Measurements from ENCODE around the gene SREK1IP1. TPM values are rescaled to one million over a fixed set of nuclear protein-coding genes. Genes with fewer than 3 reads are reported as not detected.
A peak's percentile ranks its signal among the peaks of the same experiment; 100 is the strongest.

Gene SREK1IP1
- total and polyA plus RNA-seq, 2 of the 13 experiments (the other 11 are each of a cell fraction or from before 2014, with no cell fraction given) = 3.1 to 16.5 TPM

- TF ChIP-seq DRAP1 (CRISPR knock-in tag; IDR thresholded peaks at IDR 0.05) (peak; percentile 59), CBX1 (IDR thresholded peaks at IDR 0.05; ENCODE audit: low read depth) (peak; percentile 55), NAIF1 (CRISPR knock-in tag; IDR thresholded peaks at IDR 0.05; ENCODE audit: borderline replicate concordance) (peak; percentile 87), SOX5 (CRISPR knock-in tag; IDR thresholded peaks at IDR 0.05; ENCODE audit: borderline replicate concordance) (0 out of 2 replicates have a peak, but pooled peaks have one; percentile 23), RFX3 (CRISPR knock-in tag; IDR thresholded peaks at IDR 0.05) (no peak), PTBP1 (IDR thresholded peaks at IDR 0.05; ENCODE audit: low read depth, low read length, poor library complexity, severe bottlenecking) (no peak), NKX3-1 (CRISPR knock-in tag; IDR thresholded peaks at IDR 0.05) (no peak), MXD4 (CRISPR knock-in tag; IDR thresholded peaks at IDR 0.05) (peak; percentile 73), ZC3H13 (CRISPR knock-in tag; IDR thresholded peaks at IDR 0.05) (0 out of 2 replicates have a peak, but pooled peaks have one; percentile 38), GLMP (CRISPR knock-in tag; IDR thresholded peaks at IDR 0.05; ENCODE audit: borderline replicate concordance) (no peak), DNMT1 (CRISPR knock-in tag; IDR thresholded peaks at IDR 0.05) (no peak), ZNF547 (CRISPR knock-in tag; IDR thresholded peaks at IDR 0.05) (0 out of 2 replicates have a peak, but pooled peaks have one; percentile 48), NR2C2 (CRISPR knock-in tag; IDR thresholded peaks at IDR 0.05; ENCODE audit: borderline replicate concordance) (peak; percentile 77; the same call in 1 of the 2 replicates), HBP1 (CRISPR knock-in tag; IDR thresholded peaks at IDR 0.05; ENCODE audit: low read depth) (peak; percentile 69; the same call in 1 of the 2 replicates), U2AF1 (optimal IDR thresholded peaks at IDR 0.05; ENCODE audit: low read depth, low read length) (peak; percentile 86), ZNF788 (CRISPR knock-in tag; IDR thresholded peaks at IDR 0.05; ENCODE audit: borderline replicate concordance) (peak; percentile 94), YY1 (IDR thresholded peaks at IDR 0.05; ENCODE audit: insufficient read depth, insufficient replicate concordance, low read depth, low read length) (peak; percentile 94), ZNF446 (CRISPR knock-in tag; IDR thresholded peaks at IDR 0.05) (no peak), MYPOP (CRISPR knock-in tag; IDR thresholded peaks at IDR 0.05) (peak; percentile 78), FOXA3 (CRISPR knock-in tag; IDR thresholded peaks at IDR 0.05) (peak; percentile 57; the same call in 1 of the 2 replicates), ASH2L (IDR thresholded peaks at IDR 0.05; ENCODE audit: insufficient read length, low read depth, low read length) (peak; percentile 100), MIXL1 (CRISPR knock-in tag; IDR thresholded peaks at IDR 0.05) (peak; percentile 68; the same call in 1 of the 2 replicates), HDAC6 (IDR thresholded peaks at IDR 0.05; ENCODE audit: low read depth, low read length) (no peak)
- TF ChIP-seq, protein P1, sequence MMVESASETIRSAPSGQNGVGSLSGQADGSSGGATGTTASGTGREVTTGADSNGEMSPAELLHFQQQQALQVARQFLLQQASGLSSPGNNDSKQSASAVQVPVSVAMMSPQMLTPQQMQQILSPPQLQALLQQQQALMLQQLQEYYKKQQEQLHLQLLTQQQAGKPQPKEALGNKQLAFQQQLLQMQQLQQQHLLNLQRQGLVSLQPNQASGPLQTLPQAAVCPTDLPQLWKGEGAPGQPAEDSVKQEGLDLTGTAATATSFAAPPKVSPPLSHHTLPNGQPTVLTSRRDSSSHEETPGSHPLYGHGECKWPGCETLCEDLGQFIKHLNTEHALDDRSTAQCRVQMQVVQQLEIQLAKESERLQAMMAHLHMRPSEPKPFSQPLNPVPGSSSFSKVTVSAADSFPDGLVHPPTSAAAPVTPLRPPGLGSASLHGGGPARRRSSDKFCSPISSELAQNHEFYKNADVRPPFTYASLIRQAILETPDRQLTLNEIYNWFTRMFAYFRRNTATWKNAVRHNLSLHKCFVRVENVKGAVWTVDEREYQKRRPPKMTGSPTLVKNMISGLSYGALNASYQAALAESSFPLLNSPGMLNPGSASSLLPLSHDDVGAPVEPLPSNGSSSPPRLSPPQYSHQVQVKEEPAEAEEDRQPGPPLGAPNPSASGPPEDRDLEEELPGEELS (CRISPR knock-in tag; IDR thresholded peaks at IDR 0.05) = no peak
Observed at GRCh38 chr5:64768358-64769312, at the start of gene SREK1IP1, which contains the start of gene CWC27 (continued).
